ENCODE measurements around the gene TMEM259.
A peak's percentile ranks its signal among the peaks of the same experiment; 100 is the strongest.

Gene TMEM259

GRCh38 chr19:1055886-1056620 lies 35.1 kb upstream of the TMEM259 start:
- no peak for DNase-seq (ENCODE audit: low read depth in 3 of 3)

- DNase-seq (ENCODE audit: low read depth in 3 of 3), result no peak
Observed at GRCh38 chr19:1055028-1055425, 34.1 kb upstream of the TMEM259 start.

DNA sequence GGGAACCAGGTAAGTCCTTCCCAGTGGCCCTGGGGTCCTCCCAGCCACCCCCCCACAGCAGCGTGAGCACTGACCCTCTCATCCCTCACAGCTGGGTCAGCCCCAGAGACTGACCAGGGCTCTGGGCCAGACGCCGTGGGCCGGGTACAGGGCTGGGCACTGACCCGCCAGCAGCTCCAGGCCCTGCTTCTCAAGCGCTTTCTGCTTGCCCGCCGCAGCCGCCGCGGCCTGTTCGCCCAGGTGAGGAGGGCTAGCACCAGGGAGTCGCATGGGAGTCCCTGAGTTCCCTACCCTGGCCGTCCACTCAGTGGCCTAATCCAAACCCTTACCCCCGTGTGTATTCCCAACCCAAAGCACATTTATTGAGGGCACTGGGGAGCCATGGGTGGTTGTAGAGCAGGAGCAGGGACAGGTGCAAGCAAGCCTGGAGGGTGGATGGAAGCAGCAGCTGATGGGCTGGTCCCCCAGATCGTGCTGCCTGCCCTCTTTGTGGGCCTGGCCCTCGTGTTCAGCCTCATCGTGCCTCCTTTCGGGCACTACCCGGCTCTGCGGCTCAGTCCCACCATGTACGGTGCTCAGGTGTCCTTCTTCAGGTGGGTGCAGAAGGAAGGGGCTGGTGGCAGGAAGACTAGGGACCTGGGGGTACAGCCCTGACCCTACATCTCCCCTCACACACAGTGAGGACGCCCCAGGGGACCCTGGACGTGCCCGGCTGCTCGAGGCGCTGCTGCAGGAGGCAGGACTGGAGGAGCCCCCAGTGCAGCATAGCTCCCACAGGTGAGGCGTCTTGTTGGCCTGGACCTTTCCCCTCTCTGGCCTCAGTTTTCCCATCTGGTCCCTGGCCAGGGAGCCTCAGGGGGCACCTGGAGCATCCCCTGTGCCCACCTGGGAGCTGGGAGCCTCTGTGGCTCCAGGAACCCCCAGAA lies 33.4 kb upstream of the TMEM259 start:
- no peak for DNase-seq (ENCODE audit: low read depth in 3 of 3)

- DNase-seq (ENCODE audit: low read depth in 3 of 3), result no peak
Observed at GRCh38 chr19:1053176-1054101, 32.5 kb upstream of the TMEM259 start.

GRCh38 chr19:1052349-1052975 lies 31.5 kb upstream of the TMEM259 start:
- no peak for DNase-seq (ENCODE audit: low read depth in 3 of 3)

DNA sequence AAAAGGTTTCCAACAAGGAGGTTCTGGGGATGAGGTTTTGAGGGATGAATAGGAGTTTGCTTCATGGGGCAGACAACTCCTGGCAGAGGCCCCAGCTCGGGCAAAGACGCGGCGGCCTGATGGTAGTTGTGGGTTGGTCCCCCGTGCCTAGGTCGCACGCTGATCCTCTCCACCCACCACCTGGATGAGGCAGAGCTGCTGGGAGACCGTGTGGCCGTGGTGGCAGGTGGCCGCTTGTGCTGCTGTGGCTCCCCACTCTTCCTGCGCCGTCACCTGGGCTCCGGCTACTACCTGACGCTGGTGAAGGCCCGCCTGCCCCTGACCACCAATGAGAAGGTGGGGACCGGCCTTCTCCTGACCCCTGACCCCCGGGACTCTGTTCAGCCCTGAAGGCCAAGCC lies 30.9 kb upstream of the TMEM259 start:
- no peak for DNase-seq (ENCODE audit: low read depth in 3 of 3)

DNA sequence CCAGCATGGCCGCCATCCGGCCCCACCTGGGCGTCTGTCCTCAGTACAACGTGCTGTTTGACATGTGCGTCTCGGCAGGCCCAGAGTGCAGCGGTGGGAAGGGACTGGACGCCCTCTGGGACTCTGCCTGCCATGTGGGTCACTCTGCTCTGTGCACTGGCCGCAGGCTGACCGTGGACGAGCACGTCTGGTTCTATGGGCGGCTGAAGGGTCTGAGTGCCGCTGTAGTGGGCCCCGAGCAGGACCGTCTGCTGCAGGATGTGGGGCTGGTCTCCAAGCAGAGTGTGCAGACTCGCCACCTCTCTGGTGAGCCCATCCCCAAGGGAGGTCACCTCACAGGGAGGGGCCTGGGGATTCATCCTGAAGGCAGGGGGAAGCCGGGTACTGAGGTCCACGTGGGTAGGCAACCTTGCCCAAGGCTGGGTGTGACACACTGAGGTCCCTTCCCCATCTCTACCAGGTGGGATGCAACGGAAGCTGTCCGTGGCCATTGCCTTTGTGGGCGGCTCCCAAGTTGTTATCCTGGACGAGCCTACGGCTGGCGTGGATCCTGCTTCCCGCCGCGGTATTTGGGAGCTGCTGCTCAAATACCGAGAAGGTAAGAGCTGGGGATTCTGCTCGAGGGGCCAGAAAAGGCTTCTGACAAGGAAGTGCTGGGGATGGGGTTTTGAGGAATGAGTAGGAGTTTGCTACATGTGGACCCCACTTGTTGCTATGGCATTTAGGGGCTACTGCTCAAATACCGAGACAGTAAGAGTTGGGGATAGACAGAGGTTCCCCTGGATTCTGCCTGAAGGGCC lies 30.3 kb upstream of the TMEM259 start:
- DNase-seq (ENCODE audit: low read depth in 3 of 3), result no peak

DNA sequence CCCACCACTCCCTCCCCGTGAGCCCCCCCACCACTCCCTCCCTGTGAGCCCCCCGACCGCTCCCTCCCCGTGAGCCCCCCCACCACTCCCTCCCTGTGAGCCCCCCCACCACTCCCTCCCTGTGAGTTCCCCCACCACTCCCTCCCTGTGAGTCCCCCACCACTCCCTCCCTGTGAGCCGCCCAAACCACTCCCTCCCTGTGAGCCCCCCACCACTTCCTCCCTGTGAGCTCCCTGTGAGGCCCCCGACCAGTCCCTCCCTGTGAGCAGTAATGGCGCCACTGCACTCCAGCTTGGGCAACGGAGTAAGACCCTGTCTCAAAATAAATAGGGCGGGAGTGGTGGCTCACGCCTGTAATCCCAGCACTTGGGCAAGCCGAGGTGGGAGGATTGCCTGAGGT lies 28.9 kb upstream of the TMEM259 start:
- DNase-seq (ENCODE audit: low read depth in 3 of 3), result no peak

GRCh38 chr19:1049106-1049505 lies 28.2 kb upstream of the TMEM259 start:
- DNase-seq (ENCODE audit: low read depth in 3 of 3), result no peak

GRCh38 chr19:1047696-1048147 lies 26.8 kb upstream of the TMEM259 start:
- DNase-seq (ENCODE audit: low read depth in 3 of 3), result no peak

GRCh38 chr19:1046836-1047695 lies 26.1 kb upstream of the TMEM259 start:
- DNase-seq (ENCODE audit: low read depth in 3 of 3), result no peak

DNA sequence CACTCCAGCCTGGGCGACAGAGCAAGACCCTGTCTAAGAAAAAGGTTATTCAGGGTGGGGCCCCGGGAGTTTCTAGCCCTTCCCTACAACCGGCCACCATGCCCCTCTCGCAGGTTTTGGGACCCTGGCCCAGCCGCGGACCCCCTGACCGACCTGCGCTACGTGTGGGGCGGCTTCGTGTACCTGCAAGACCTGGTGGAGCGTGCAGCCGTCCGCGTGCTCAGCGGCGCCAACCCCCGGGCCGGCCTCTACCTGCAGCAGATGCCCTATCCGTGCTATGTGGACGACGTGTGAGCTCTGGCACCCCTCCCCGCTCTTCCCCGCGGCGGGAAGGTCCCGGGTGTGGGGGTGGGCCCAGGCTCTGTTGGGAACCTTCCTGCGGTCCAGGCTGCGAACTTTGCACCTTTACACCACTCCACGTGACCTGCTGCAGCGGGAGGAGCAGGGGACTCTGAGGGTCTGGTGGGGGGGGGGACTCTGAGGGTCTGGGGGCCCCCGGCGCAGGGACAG lies 25.2 kb upstream of the TMEM259 start:
- no peak for DNase-seq (ENCODE audit: low read depth in 3 of 3)

DNA sequence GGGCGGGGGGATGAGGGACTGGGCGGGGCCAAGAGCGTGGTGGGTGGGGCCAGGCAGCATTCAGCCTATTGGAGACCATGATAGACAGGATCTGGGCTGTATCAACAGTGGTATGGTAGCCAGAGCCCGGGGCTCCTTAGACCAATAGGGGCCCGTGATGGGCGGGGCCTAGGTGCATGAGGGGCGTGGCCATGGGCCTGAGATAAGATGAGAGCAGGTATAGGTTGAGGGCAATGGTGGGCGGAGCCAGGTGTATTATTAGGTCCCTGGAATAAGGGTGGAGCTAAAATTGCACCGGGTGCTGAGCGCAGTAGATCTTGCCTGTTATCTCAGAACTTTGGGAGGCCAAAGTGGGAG lies 24.3 kb upstream of the TMEM259 start:
- DNase-seq (ENCODE audit: low read depth in 3 of 3), result peak in 1 of 3 experiments; percentile 76

DNA sequence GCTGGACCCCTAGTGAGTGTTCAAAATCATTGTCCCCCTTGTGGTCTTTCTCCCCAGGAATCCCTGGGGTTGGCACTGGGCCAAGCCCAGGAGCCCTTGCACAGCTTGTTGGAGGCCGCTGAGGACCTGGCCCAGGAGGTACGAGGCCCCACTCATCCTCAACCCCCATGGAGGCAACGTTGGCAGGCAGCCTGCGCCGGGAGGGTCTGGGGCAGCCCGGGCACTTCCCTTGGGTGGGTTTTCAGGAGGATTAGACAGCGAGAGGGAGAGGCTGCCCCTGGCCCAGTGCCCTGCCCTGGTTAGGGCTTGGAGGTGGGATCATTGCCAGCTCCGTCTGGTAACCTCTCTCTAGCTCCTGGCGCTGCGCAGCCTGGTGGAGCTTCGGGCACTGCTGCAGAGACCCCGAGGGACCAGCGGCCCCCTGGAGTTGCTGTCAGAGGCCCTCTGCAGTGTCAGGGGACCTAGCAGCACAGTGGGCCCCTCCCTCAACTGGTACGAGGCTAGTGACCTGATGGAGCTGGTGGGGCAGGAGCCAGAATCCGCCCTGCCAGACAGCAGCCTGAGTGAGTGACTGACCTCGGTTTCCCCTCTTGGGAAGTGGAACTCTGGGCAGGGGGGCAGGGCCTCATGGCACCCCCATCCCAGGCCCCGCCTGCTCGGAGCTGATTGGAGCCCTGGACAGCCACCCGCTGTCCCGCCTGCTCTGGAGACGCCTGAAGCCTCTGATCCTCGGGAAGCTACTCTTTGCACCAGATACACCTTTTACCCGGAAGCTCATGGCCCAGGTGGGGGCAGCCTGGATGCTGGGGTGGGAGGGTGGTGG lies 22.0 kb upstream of the TMEM259 start:
- no peak for DNase-seq (ENCODE audit: low read depth in 3 of 3)

- DNase-seq (ENCODE audit: low read depth in 3 of 3), result no peak
Observed at GRCh38 chr19:1041835-1042685, 21.1 kb upstream of the TMEM259 start.

GRCh38 chr19:1041272-1041834 lies 20.4 kb upstream of the TMEM259 start:
- DNase-seq (ENCODE audit: low read depth in 3 of 3), result no peak

Data from stimulated activated CD4-positive, alpha-beta T cell treated with anti-CD3 and anti-CD28 coated beads, TNF-alpha, amount 100 ng/mL, for 24 hours (primary cell).